WTC11 (cell line): Measurements from ENCODE around the gene PC. TPM values are rescaled to one million over a fixed set of nuclear protein-coding genes. Genes with fewer than 3 reads are reported as not detected.

Experiments used
- microRNA-seq: library from miRNA; unstranded; fragments of <30 nt; microRNA quantifications from one replicate; pipeline ENCODE4 v1.2.0, GENCODE V29; 2022; ENCODE audit warnings: borderline number of aligned reads
- total RNA-seq: library from RNA; stranded (reverse); gene quantifications from 3 replicates; pipeline ENCODE4 v1.2.3, GENCODE V29; 2021

The PC gene
- total RNA-seq, 1 experiment from 2014 or later, result 27.2 TPM

Small RNAs within 50 kb of the gene (microRNA-seq; reads per million reads assigned to microRNA genes)
- gene MIR3163, result not detected

Other genes starting within 250 kb of the PC start
- gene SPTBN2, start 229.2 kb downstream of the PC start, total RNA-seq, result 34.9 to 40.7 TPM (median 38.9 TPM) in 3 replicates
- gene RCE1, start 114.9 kb downstream of the PC start, total RNA-seq, result 34.5 to 36.9 TPM (median 34.6 TPM) in 3 replicates
- 62.7 to 70.3 TPM (median 68.0 TPM) in 3 replicates for gene LRFN4, start 101.3 kb downstream of the PC start, total RNA-seq
- gene C11orf86, start 16.9 kb upstream of the PC start, total RNA-seq, result 0.44 to 0.87 TPM (median 0.68 TPM) in 3 replicates
- gene SYT12, start 64.8 kb upstream of the PC start, total RNA-seq, result 4.6 to 7.3 TPM (median 7.1 TPM) in 3 replicates
- 13.1 to 16.3 TPM (median 15.9 TPM) in 3 replicates for gene RHOD, start 98.5 kb upstream of the PC start, total RNA-seq
- gene KDM2A, start 160.9 kb upstream of the PC start, total RNA-seq, result 54.0 to 58.0 TPM (median 54.3 TPM) in 3 replicates